ENCODE data around the gene RSL1D1.

Gene RSL1D1

DNA sequence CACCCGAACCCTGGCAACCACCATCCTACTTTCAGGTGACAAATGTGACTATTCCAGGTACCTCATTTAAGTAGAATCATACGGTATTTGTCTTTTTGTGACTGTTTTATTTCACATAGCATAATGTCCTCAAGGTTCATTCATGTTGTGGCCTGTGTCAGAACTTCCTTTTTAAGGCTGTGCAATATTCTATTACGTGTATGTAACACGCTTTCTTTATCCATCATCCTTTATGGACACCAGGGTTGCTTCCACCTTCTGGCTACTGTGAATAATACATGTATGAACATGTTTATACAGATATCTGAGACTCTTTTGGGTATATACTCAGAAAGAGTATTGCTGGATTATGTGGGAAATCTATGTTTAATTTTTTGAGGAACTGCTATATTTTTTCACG, 28.7 kb upstream of the RSL1D1 start:
- TF ChIP-seq POU2F2 (IDR thresholded peaks at IDR 0.05; ENCODE audit: low read depth, low read length) (no peak), POLR2A (IDR thresholded peaks at IDR 0.05; ENCODE audit: low read depth, low read length) (no peak), POLR2AphosphoS5 (IDR thresholded peaks at IDR 0.05; ENCODE audit: low read depth, low read length) (no peak)
- FAIRE-seq: no peak

GRCh38 chr16:11877374-11877773, 26.0 kb upstream of the RSL1D1 start:
- DNase-seq (ENCODE audit: insufficient read length, low spot score) (no peak), FAIRE-seq (no peak)
- TF ChIP-seq POU2F2 (IDR thresholded peaks at IDR 0.05; ENCODE audit: low read depth, low read length) (no peak), PAX5 (IDR thresholded peaks at IDR 0.05; ENCODE audit: insufficient read depth, low read length, severe bottlenecking) (no peak), SPI1 (IDR thresholded peaks at IDR 0.05; ENCODE audit: low read depth, low read length) (no peak), POLR2AphosphoS5 (IDR thresholded peaks at IDR 0.05; ENCODE audit: low read depth, low read length) (no peak), TAF1 (IDR thresholded peaks at IDR 0.05; ENCODE audit: low read depth, low read length) (no peak), POLR2A (IDR thresholded peaks at IDR 0.05; ENCODE audit: low read depth, low read length) (no peak)

More for the DNA sequence above, 28.7 kb upstream of the RSL1D1 start:
- no peak for DNase-seq (ENCODE audit: insufficient read length, low spot score)

GRCh38 chr16:11876306-11876705, 25.0 kb upstream of the RSL1D1 start:
- peak; percentile 16 for FAIRE-seq
- DNase-seq (ENCODE audit: insufficient read length, low spot score): no peak
- TF ChIP-seq TAF1 (IDR thresholded peaks at IDR 0.05; ENCODE audit: low read depth, low read length): no peak
- TF ChIP-seq POU2F2 (IDR thresholded peaks at IDR 0.05; ENCODE audit: low read depth, low read length): no peak
- no peak for TF ChIP-seq POLR2AphosphoS5 (IDR thresholded peaks at IDR 0.05; ENCODE audit: low read depth, low read length)
- no peak for TF ChIP-seq POLR2A (IDR thresholded peaks at IDR 0.05; ENCODE audit: low read depth, low read length)
- no peak for TF ChIP-seq SPI1 (IDR thresholded peaks at IDR 0.05; ENCODE audit: low read depth, low read length)
- no peak for TF ChIP-seq PAX5 (IDR thresholded peaks at IDR 0.05; ENCODE audit: insufficient read depth, low read length, severe bottlenecking)

DNA sequence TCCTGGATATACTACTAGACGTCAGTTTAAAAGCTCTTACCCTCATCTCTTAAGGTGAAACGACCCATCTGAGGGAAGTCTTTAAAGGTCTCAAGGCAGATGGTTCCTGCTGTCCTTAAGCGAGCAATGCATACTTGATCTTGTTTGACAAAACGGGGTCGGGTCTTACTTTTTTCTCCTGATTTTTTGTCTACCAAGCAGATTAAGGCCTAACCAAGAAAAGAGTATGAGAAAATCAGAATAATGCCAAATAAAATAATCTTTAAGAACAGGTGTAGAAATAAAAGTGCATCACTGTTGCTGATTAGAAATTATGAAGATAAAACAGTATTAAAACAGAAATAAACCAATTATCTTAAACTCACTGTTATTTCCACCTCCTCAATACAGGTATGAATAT, 24.4 kb upstream of the RSL1D1 start:
- FAIRE-seq: no peak
- DNase-seq (ENCODE audit: insufficient read length, low spot score): no peak

GRCh38 chr16:11871193-11871592, 19.9 kb upstream of the RSL1D1 start:
- TF ChIP-seq PAX5 (IDR thresholded peaks at IDR 0.05; ENCODE audit: insufficient read depth, low read length, severe bottlenecking) (no peak), SPI1 (IDR thresholded peaks at IDR 0.05; ENCODE audit: low read depth, low read length) (no peak), POU2F2 (IDR thresholded peaks at IDR 0.05; ENCODE audit: low read depth, low read length) (no peak), POLR2A (IDR thresholded peaks at IDR 0.05; ENCODE audit: low read depth, low read length) (no peak), TAF1 (IDR thresholded peaks at IDR 0.05; ENCODE audit: low read depth, low read length) (no peak), POLR2AphosphoS5 (IDR thresholded peaks at IDR 0.05; ENCODE audit: low read depth, low read length) (no peak)
- FAIRE-seq: no peak
- DNase-seq (ENCODE audit: insufficient read length, low spot score): no peak

More for the DNA sequence above, 24.4 kb upstream of the RSL1D1 start:
- TF ChIP-seq PAX5 (IDR thresholded peaks at IDR 0.05; ENCODE audit: insufficient read depth, low read length, severe bottlenecking): no peak
- TF ChIP-seq POLR2A (IDR thresholded peaks at IDR 0.05; ENCODE audit: low read depth, low read length): no peak
- TF ChIP-seq POLR2AphosphoS5 (IDR thresholded peaks at IDR 0.05; ENCODE audit: low read depth, low read length): no peak
- TF ChIP-seq TAF1 (IDR thresholded peaks at IDR 0.05; ENCODE audit: low read depth, low read length): no peak
- no peak for TF ChIP-seq POU2F2 (IDR thresholded peaks at IDR 0.05; ENCODE audit: low read depth, low read length)
- no peak for TF ChIP-seq SPI1 (IDR thresholded peaks at IDR 0.05; ENCODE audit: low read depth, low read length)

- FAIRE-seq: no peak
- TF ChIP-seq POLR2A (IDR thresholded peaks at IDR 0.05; ENCODE audit: low read depth, low read length) (no peak), POLR2AphosphoS5 (IDR thresholded peaks at IDR 0.05; ENCODE audit: low read depth, low read length) (no peak), POU2F2 (IDR thresholded peaks at IDR 0.05; ENCODE audit: low read depth, low read length) (no peak), SPI1 (IDR thresholded peaks at IDR 0.05; ENCODE audit: low read depth, low read length) (no peak), PAX5 (IDR thresholded peaks at IDR 0.05; ENCODE audit: insufficient read depth, low read length, severe bottlenecking) (no peak), TAF1 (IDR thresholded peaks at IDR 0.05; ENCODE audit: low read depth, low read length) (no peak)
- no peak for DNase-seq (ENCODE audit: insufficient read length, low spot score)
These were observed 19.1 kb upstream of the RSL1D1 start for GRCh38 chr16:11870399-11870798.

DNA sequence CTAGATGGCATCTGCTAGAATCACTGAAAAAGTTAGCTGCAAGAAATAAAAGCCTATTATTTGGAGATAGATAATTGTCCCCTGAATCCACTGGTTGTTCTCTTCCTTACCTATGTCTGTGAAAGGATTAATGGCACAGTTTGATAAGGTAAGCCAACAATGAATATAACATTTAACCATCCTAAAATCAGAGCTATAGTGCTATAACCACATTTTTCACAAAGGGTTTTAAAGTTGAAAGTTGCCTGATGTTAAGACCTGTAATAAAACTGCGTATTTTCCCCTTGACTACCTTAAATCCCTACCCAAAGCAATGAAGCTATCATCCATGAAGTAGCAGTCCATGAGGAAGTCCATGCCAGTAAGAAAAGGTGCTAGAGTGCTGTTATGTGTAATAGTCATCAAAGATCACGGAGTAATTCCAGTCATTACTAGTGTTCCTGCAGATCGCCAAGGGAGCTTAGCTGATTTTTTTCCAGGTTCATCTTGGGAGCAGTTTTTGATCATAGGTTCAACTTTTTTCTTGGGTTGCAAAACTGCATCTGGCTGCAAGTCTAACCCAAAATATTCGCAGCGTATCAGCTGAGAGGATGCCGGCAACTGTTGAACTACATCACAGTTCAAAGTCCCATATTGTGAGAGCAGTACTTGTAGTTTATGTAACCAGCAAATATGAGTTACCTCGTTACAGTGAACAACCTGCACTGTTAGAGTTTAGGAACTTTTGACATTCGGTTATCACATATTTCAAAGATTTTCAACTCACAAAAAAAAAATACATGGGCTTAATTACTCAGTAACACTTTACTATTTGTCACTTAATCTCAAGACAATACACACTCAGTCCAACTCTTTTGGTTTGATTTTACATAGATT, 18.2 kb upstream of the RSL1D1 start:
- FAIRE-seq (no peak), DNase-seq (ENCODE audit: insufficient read length, low spot score) (no peak)
- no peak for TF ChIP-seq POLR2A (IDR thresholded peaks at IDR 0.05; ENCODE audit: low read depth, low read length)
- TF ChIP-seq POU2F2 (IDR thresholded peaks at IDR 0.05; ENCODE audit: low read depth, low read length): no peak
- no peak for TF ChIP-seq PAX5 (IDR thresholded peaks at IDR 0.05; ENCODE audit: insufficient read depth, low read length, severe bottlenecking)
- TF ChIP-seq TAF1 (IDR thresholded peaks at IDR 0.05; ENCODE audit: low read depth, low read length): no peak
- no peak for TF ChIP-seq SPI1 (IDR thresholded peaks at IDR 0.05; ENCODE audit: low read depth, low read length)
- TF ChIP-seq POLR2AphosphoS5 (IDR thresholded peaks at IDR 0.05; ENCODE audit: low read depth, low read length): no peak

GRCh38 chr16:11868412-11868980, 17.2 kb upstream of the RSL1D1 start:
- no peak for TF ChIP-seq POU2F2 (IDR thresholded peaks at IDR 0.05; ENCODE audit: low read depth, low read length)
- TF ChIP-seq POLR2A (IDR thresholded peaks at IDR 0.05; ENCODE audit: low read depth, low read length): no peak
- peak; percentile 41; the same call in 1 of the 2 replicates for TF ChIP-seq POLR2AphosphoS5 (IDR thresholded peaks at IDR 0.05; ENCODE audit: low read depth, low read length)
- DNase-seq (ENCODE audit: insufficient read length, low spot score): no peak
- no peak for FAIRE-seq

GRCh38 chr16:11862489-11862888, 11.1 kb upstream of the RSL1D1 start:
- TF ChIP-seq POLR2AphosphoS5 (IDR thresholded peaks at IDR 0.05; ENCODE audit: low read depth, low read length) (no peak), POU2F2 (IDR thresholded peaks at IDR 0.05; ENCODE audit: low read depth, low read length) (no peak), TAF1 (IDR thresholded peaks at IDR 0.05; ENCODE audit: low read depth, low read length) (no peak), POLR2A (IDR thresholded peaks at IDR 0.05; ENCODE audit: low read depth, low read length) (no peak), SPI1 (IDR thresholded peaks at IDR 0.05; ENCODE audit: low read depth, low read length) (no peak), PAX5 (IDR thresholded peaks at IDR 0.05; ENCODE audit: insufficient read depth, low read length, severe bottlenecking) (no peak)
- FAIRE-seq (no peak), DNase-seq (ENCODE audit: insufficient read length, low spot score) (no peak)
